ENCODE measurements around the gene TBX18.

TBX18 gene

GRCh38 chr6:84691978-84692623 lies 72.3 kb downstream of the TBX18 start:
- in situ Hi-C loops (cut with MboI; ENCODE audit: low pct_unique_long_range_greater_than_20kb, low sequenced_read_pairs, unreplicated experiment): no loop called here
- no peak for DNase-seq (ENCODE audit: low spot score)
- TF ChIP-seq CTCF (IDR thresholded peaks at IDR 0.05; ENCODE audit: extremely low read depth, insufficient read depth, missing control alignments): no peak

GRCh38 chr6:84688141-84688873 lies 76.1 kb downstream of the TBX18 start:
- in situ Hi-C loops (cut with MboI; ENCODE audit: low pct_unique_long_range_greater_than_20kb, low sequenced_read_pairs, unreplicated experiment): no loop called here
- DNase-seq (ENCODE audit: low spot score): no peak
- TF ChIP-seq CTCF (IDR thresholded peaks at IDR 0.05; ENCODE audit: extremely low read depth, insufficient read depth, missing control alignments): no peak

- DNase-seq (ENCODE audit: low spot score): no peak
- in situ Hi-C loops (cut with MboI; ENCODE audit: low pct_unique_long_range_greater_than_20kb, low sequenced_read_pairs, unreplicated experiment): no loop called here
- TF ChIP-seq CTCF (IDR thresholded peaks at IDR 0.05; ENCODE audit: extremely low read depth, insufficient read depth, missing control alignments): no peak
Observed at GRCh38 chr6:84687431-84687830, 77.0 kb downstream of the TBX18 start.

GRCh38 chr6:84685983-84686584 lies 78.3 kb downstream of the TBX18 start:
- TF ChIP-seq CTCF (IDR thresholded peaks at IDR 0.05; ENCODE audit: extremely low read depth, insufficient read depth, missing control alignments): peak; percentile 55

GRCh38 chr6:84681693-84682326 lies 82.6 kb downstream of the TBX18 start:
- DNase-seq (ENCODE audit: low spot score): no peak
- no peak for TF ChIP-seq CTCF (IDR thresholded peaks at IDR 0.05; ENCODE audit: extremely low read depth, insufficient read depth, missing control alignments)
- in situ Hi-C loops (cut with MboI; ENCODE audit: low pct_unique_long_range_greater_than_20kb, low sequenced_read_pairs, unreplicated experiment): no loop called here

More at GRCh38 chr6:84685983-84686584, 78.3 kb downstream of the TBX18 start:
- DNase-seq (ENCODE audit: low spot score): no peak
- in situ Hi-C loops (cut with MboI; ENCODE audit: low pct_unique_long_range_greater_than_20kb, low sequenced_read_pairs, unreplicated experiment): no loop called here

GRCh38 chr6:84675651-84676050 lies 88.7 kb downstream of the TBX18 start:
- in situ Hi-C loops (cut with MboI; ENCODE audit: low pct_unique_long_range_greater_than_20kb, low sequenced_read_pairs, unreplicated experiment): no loop called here
- DNase-seq (ENCODE audit: low spot score): no peak
- no peak for TF ChIP-seq CTCF (IDR thresholded peaks at IDR 0.05; ENCODE audit: extremely low read depth, insufficient read depth, missing control alignments)
